H1 (cell line): ENCODE data around the gene MEIS3. TPM values are rescaled to one million over a fixed set of nuclear protein-coding genes. Genes with fewer than 3 reads are reported as not detected.

Source experiments
- CTCF ChIA-PET: fragments of 300-600 bp; sonication (Branson Sonifier 250); formaldehyde crosslinking; loops from one replicate; lab custom pipeline; 2021; ENCODE audit not compliant: partially characterized antibody; lab: Charles Lee
- POLR2A ChIA-PET: fragments of 300-600 bp; sonication (Branson Sonifier 250); formaldehyde crosslinking; loops from one replicate; lab custom pipeline; 2021; ENCODE audit warnings: inconsistent platforms; ENCODE audit not compliant: partially characterized antibody; lab: Charles Lee
- DNase-seq, 2 experiments: peaks; one replicate each; pipeline versions ENCODE4 v3.0.0 to v3.0.0-alpha.2; 2010 to 2022; ENCODE audit warnings: low spot score in 2 of 2, low read depth in 1 of 2, mixed read lengths in 1 of 2
- FAIRE-seq: peaks from 2 replicates; lab custom pipeline; 2011; peaks lifted over from hg19 to GRCh38; lab: Jason Lieb, UNC
- H2AFZ ChIP-seq: 2 replicates; pipeline ENCODE4 v1.8.1; 2012; ENCODE audit warnings: low read length, inconsistent platforms
- H2AK5ac ChIP-seq: 2 replicates; pipeline ENCODE4 v1.6.1; 2013; ENCODE audit warnings: low read depth, low read length
- H2BK120ac ChIP-seq: replicated peaks from 2 replicates; pipeline ENCODE3; 2013; ENCODE audit warnings: low read depth, low read length, inconsistent platforms
- H2BK12ac ChIP-seq: 2 replicates; pipeline ENCODE4 v1.6.1; 2013; ENCODE audit warnings: low read depth, low read length
- H2BK15ac ChIP-seq: 2 replicates; pipeline ENCODE4 v1.6.1; 2013; ENCODE audit warnings: low read length
- H2BK20ac ChIP-seq: 2 replicates; pipeline ENCODE4 v1.6.1; 2013; ENCODE audit warnings: low read length
- H2BK5ac ChIP-seq: 2 replicates; pipeline ENCODE4 v1.6.1; 2013; ENCODE audit warnings: low read depth, low read length
- H3K14ac ChIP-seq: 2 replicates; pipeline ENCODE4 v1.6.1; 2013; ENCODE audit warnings: inconsistent platforms; ENCODE audit not compliant: insufficient read length
- H3K18ac ChIP-seq: 2 replicates; pipeline ENCODE4 v1.6.1; 2013; ENCODE audit warnings: low read length; ENCODE audit errors: extremely low read depth
- H3K23ac ChIP-seq: 2 replicates; pipeline ENCODE4 v1.6.1; 2013; ENCODE audit warnings: inconsistent platforms; ENCODE audit not compliant: insufficient read length
- H3K23me2 ChIP-seq: 2 replicates; pipeline ENCODE4 v1.6.1; 2013; ENCODE audit warnings: low read depth, low read length
- H3K27ac ChIP-seq: 2 replicates; pipeline ENCODE4 v1.6.1; 2011; ENCODE audit warnings: low read depth, low read length, inconsistent platforms
- H3K27me3 ChIP-seq, 4 experiments: replicated peaks in 1 of 4; 1 replicate in 1 of 4; 2 replicates in 3 of 4; pipeline versions ENCODE4 v1.6.1 to v1.8.1; 2011 to 2013; ENCODE audit warnings: low read length in 3 of 4, mild to moderate bottlenecking in 3 of 4, inconsistent platforms in 2 of 4, mixed read lengths in 2 of 4, moderate library complexity in 1 of 4; ENCODE audit not compliant: control insufficient read depth in 3 of 4, insufficient read depth in 3 of 4; ENCODE audit errors: extremely low read depth in 1 of 4
- H3K36me3 ChIP-seq, 4 experiments: 2 replicates each; pipeline versions ENCODE4 v1.6.1 to v1.8.1; 2011 to 2013; ENCODE audit warnings: mild to moderate bottlenecking in 4 of 4, low read length in 3 of 4, moderate library complexity in 2 of 4, control low read depth in 1 of 4, inconsistent platforms in 1 of 4; ENCODE audit not compliant: insufficient read depth in 4 of 4, control insufficient read depth in 2 of 4
- H3K4ac ChIP-seq: replicated peaks from 2 replicates; pipeline ENCODE3; 2013; ENCODE audit warnings: low read length, low read depth, mixed read lengths, inconsistent platforms; ENCODE audit not compliant: insufficient read length
- H3K4me1 ChIP-seq, 4 experiments: replicated peaks in 1 of 4; 1 replicate in 1 of 4; 2 replicates in 3 of 4; pipeline versions ENCODE4 v1.6.1 to v1.8.1; 2011 to 2013; ENCODE audit warnings: low read length in 3 of 4, inconsistent platforms in 2 of 4, mixed read lengths in 1 of 4; ENCODE audit not compliant: insufficient read depth in 4 of 4, control insufficient read depth in 3 of 4
- H3K4me2 ChIP-seq, 2 experiments: 2 replicates each; pipeline versions ENCODE4 v1.6.1 to v1.8.1; 2011 to 2013; ENCODE audit warnings: low read depth in 2 of 2, low read length in 2 of 2, control low read depth in 1 of 2, inconsistent platforms in 1 of 2, mild to moderate bottlenecking in 1 of 2; ENCODE audit not compliant: insufficient read depth in 1 of 2
- H3K4me3 ChIP-seq, 4 experiments: fragments of 200-600, 300-600 bp in 1 of 4; sonication (generic), shearing (Covaris generic), sonication (Bioruptor Twin) in 1 of 4; 2 replicates each; pipeline versions ENCODE4 v1.5.1 to v1.8.1; 2011 to 2016; ENCODE audit warnings: low read length in 4 of 4, low read depth in 3 of 4, control low read depth in 2 of 4, inconsistent platforms in 2 of 4, mild to moderate bottlenecking in 2 of 4, mixed read lengths in 1 of 4, moderate library complexity in 1 of 4; ENCODE audit not compliant: insufficient read depth in 2 of 4; ENCODE audit errors: extremely low read depth in 1 of 4
- H3K56ac ChIP-seq: replicated peaks from 2 replicates; pipeline ENCODE3; 2013; ENCODE audit warnings: low read depth, mild to moderate bottlenecking, mixed read lengths, low read length, inconsistent platforms; ENCODE audit not compliant: insufficient read length
- H3K79me1 ChIP-seq: 2 replicates; pipeline ENCODE4 v1.6.1; 2013; ENCODE audit warnings: low read depth, low read length, control low read depth
- H3K79me2 ChIP-seq, 2 experiments: 2 replicates each; pipeline versions ENCODE4 v1.6.1 to v1.8.1; 2012 to 2013; ENCODE audit warnings: low read length in 2 of 2, mild to moderate bottlenecking in 2 of 2, inconsistent platforms in 1 of 2; ENCODE audit not compliant: insufficient read depth in 2 of 2, control insufficient read depth in 1 of 2
- H3K9ac ChIP-seq, 4 experiments: replicated peaks in 1 of 4; 1 replicate in 1 of 4; 2 replicates in 3 of 4; pipeline versions ENCODE4 v1.6.1 to v1.8.1; 2011 to 2013; ENCODE audit warnings: low read depth in 3 of 4, low read length in 3 of 4, control low read depth in 2 of 4, mild to moderate bottlenecking in 2 of 4, moderate library complexity in 2 of 4, inconsistent platforms in 1 of 4; ENCODE audit errors: extremely low read depth in 1 of 4
- H3K9me3 ChIP-seq, 2 experiments: 2 replicates each; pipeline versions ENCODE4 v1.6.1 to v1.8.1; 2012 to 2013; ENCODE audit warnings: mild to moderate bottlenecking in 2 of 2, moderate library complexity in 2 of 2, control low read depth in 1 of 2, inconsistent platforms in 1 of 2, low read depth in 1 of 2, low read length in 1 of 2, mixed read lengths in 1 of 2; ENCODE audit not compliant: insufficient read depth in 2 of 2
- H4K20me1 ChIP-seq, 2 experiments: replicated peaks in 1 of 2; 2 replicates each; pipeline versions ENCODE3 to v1.8.1; 2011 to 2013; ENCODE audit warnings: inconsistent platforms in 2 of 2, low read length in 2 of 2, mild to moderate bottlenecking in 1 of 2; ENCODE audit not compliant: insufficient read depth in 2 of 2, control insufficient read depth in 1 of 2
- H4K5ac ChIP-seq: 2 replicates; pipeline ENCODE4 v1.6.1; 2013; ENCODE audit warnings: low read length, low read depth, mixed read lengths, inconsistent platforms; ENCODE audit not compliant: insufficient read length
- H4K8ac ChIP-seq: 2 replicates; pipeline ENCODE4 v1.8.0; 2013; ENCODE audit warnings: mild to moderate bottlenecking, moderate library complexity, low read length, inconsistent platforms; ENCODE audit not compliant: insufficient read depth; ENCODE audit errors: extremely low read depth
- H4K91ac ChIP-seq: replicated peaks from 2 replicates; pipeline ENCODE3; 2013; ENCODE audit warnings: low read length, mixed read lengths, inconsistent platforms; ENCODE audit not compliant: insufficient read length
- CREB1 ChIP-seq: IDR thresholded peaks from 2 replicates; pipeline ENCODE4 v1.6.1; 2012; ENCODE audit warnings: inconsistent platforms
- CTBP2 ChIP-seq: IDR thresholded peaks from 2 replicates; pipeline ENCODE4 v1.7.0; 2011; ENCODE audit warnings: borderline replicate concordance, mild to moderate bottlenecking, moderate library complexity, mixed read lengths, low read length; ENCODE audit not compliant: insufficient read depth, insufficient read length
- JUND ChIP-seq: IDR thresholded peaks from 2 replicates; pipeline ENCODE4 v1.6.1; 2011; ENCODE audit warnings: mild to moderate bottlenecking, improper control_type of control experiment, low read length
- MAFK ChIP-seq: IDR thresholded peaks from 2 replicates; pipeline ENCODE4 v1.6.1; 2012; ENCODE audit warnings: low read depth, mild to moderate bottlenecking, improper control_type of control experiment, low read length
- SAP30 ChIP-seq: fragments of 300-600 bp; sonication (generic); IDR thresholded peaks from 2 replicates; pipeline ENCODE4 v1.7.1; 2012; ENCODE audit warnings: low read length, moderate library complexity, mild to moderate bottlenecking, inconsistent platforms; ENCODE audit not compliant: insufficient read depth, insufficient replicate concordance
- SP1 ChIP-seq: IDR thresholded peaks from 2 replicates; pipeline ENCODE4 v1.6.1; 2011; ENCODE audit warnings: low read depth, low read length
- SP2 ChIP-seq: IDR thresholded peaks from 2 replicates; pipeline ENCODE4 v1.6.1; 2012; ENCODE audit warnings: mild to moderate bottlenecking, low read length, inconsistent platforms
- SP4 ChIP-seq: IDR thresholded peaks from 2 replicates; pipeline ENCODE4 v1.6.1; 2012; ENCODE audit warnings: low read length, inconsistent platforms
- TAF7 ChIP-seq: optimal IDR thresholded peaks from 2 replicates; pipeline ENCODE3; 2011; ENCODE audit warnings: low read depth, mild to moderate bottlenecking, inconsistent platforms, low read length, moderate library complexity, borderline replicate concordance
- USF2 ChIP-seq: IDR thresholded peaks from 2 replicates; pipeline ENCODE4 v1.6.1; 2011; ENCODE audit warnings: low read length, improper control_type of control experiment
- WGBS, 2 experiments: shearing (Covaris generic) in 1 of 2; methylation state at CpG; one replicate each; pipeline versions ENCODE4 v1.1.6 to v1.1.7; 2013 to 2015; ENCODE audit warnings: low lambda C conversion rate in 2 of 2, mixed read lengths in 2 of 2, inconsistent platforms in 1 of 2, low coverage in 1 of 2, missing lambda C conversion rate in 1 of 2; ENCODE audit not compliant: insufficient replicate concordance in 2 of 2, insufficient coverage in 1 of 2, insufficient read length in 1 of 2; ENCODE audit errors: extremely low coverage in 1 of 2, missing lambda C conversion rate in 1 of 2; 5-methylcytosine and 5-hydroxymethylcytosine counted together
- polyA plus RNA-seq, 7 experiments: library from polyadenylated mRNA; depleted of rRNA in 3 of 7; stranded (reverse) in 5 of 7; unstranded in 2 of 7; fragments of >200 nt in 5 of 7; fragments of 200-250 nt in 2 of 7; gene quantifications; 1 replicate in 5 of 7; 2 replicates in 1 of 7; 4 replicates in 1 of 7; pipeline versions ENCODE4 v1.2.1 to v1.2.3, GENCODE V29; 2011 to 2013; ENCODE audit warnings: missing spikeins in 2 of 7, mixed read lengths in 2 of 7
- total RNA-seq: library from RNA; stranded (reverse); fragmentation: NEBNext Ultra II Directional; extraction: Animal tissue kit (Norgen Biotek cat#: 25700); gene quantifications from 2 replicates; pipeline ENCODE4 v1.2.1, GENCODE V29; 2021

MEIS3 gene
- total and polyA plus RNA-seq, 2 of the 8 experiments (the other 6 are each of a cell fraction or from before 2014, with no cell fraction given): 24.5 to 28.2 TPM

DNA sequence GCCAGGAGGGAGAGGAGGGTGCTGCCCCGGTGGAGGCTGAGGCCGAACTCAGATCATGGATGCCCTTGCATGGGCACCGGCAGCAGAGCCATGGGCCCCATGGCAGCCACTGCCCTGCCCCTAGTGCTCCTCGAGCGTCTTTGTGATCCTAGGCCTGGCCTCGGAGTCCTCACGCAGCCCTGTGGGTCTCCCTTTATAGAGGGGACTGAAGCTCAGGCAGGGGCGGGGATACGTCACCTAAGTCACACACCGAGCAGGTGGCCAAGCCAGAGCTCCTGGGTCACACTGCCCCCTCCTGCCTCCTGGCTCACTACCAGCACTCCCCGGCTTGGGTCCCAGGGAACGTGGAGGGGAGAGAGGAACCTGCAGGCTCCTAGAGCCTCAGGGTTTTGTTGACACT is 41.5 kb downstream of the MEIS3 start:
- Histone ChIP-seq H3K27ac (no peak overlapping the region; the same call in 1 of the 2 replicates), H2BK120ac (no peak overlapping the region), H4K91ac (no peak overlapping the region), H3K79me2 (no peaks in the 10 kb centered on the region)
- TF ChIP-seq SAP30 (no peak), JUND (no peak), SP2 (no peak), SP1 (no peak), MAFK (no peak), TAF7 (no peak), SP4 (no peak), USF2 (no peak), CTBP2 (no peak), CREB1 (no peak)
- TF ChIP-seq, all 59 proteins: peak for 0
- Histone ChIP-seq H3K9me3 (no peaks in the 10 kb centered on the region), H2AK5ac (no peak overlapping the region), H3K79me1 (no peaks in the 10 kb centered on the region), H3K14ac (no peak overlapping the region), H4K20me1 (peaks cover 4 to 11% of the 10 kb centered on the region in 2 experiments), H3K18ac (no peak overlapping the region), H3K4me1 (no peaks in the 10 kb centered on the region), H3K36me3 (peaks cover 39 to 81% (median 73%) of the 10 kb centered on the region in 4 experiments; a peak in 7 of 8 replicates), H3K4me3 (no peak overlapping the region), H3K9ac (no peak overlapping the region), H4K5ac (no peak overlapping the region), H3K4ac (no peak overlapping the region), H3K23ac (no peak overlapping the region), H2BK15ac (no peak overlapping the region), H3K23me2 (no peaks in the 10 kb centered on the region), H2BK20ac (no peak overlapping the region), H3K4me2 (no peak overlapping the region), H2BK12ac (no peak overlapping the region), H4K8ac (no peak overlapping the region; the same call in none of the 2 replicates), H2AFZ (no peak overlapping the region), H3K27me3 (no peaks in the 10 kb centered on the region), H2BK5ac (no peak overlapping the region), H3K56ac (no peak overlapping the region)
- POLR2A ChIA-PET: interaction anchor here (0.6 to 1.5 kb wide), 7 partner anchors 8 to 51 kb away, joined by 3 to 5 read pairs (median 3); no protein-coding TSS in a partner anchor
- CTCF ChIA-PET: interaction anchor here (0.7 to 6.8 kb wide), 7 partner anchors 13 to 75 kb away, joined by 3 to 50 read pairs (median 3); no protein-coding TSS in a partner anchor
- 87% methylated on average over 11 of the region's 12 CpGs; no CpG with 5 or more reads in 1 of the 2 experiments for WGBS, 2 experiments
- FAIRE-seq: no peak
- no peak for DNase-seq
